WTC11 (cell line): ENCODE data around the gene DPP10.

Experiments
- CTCF ChIP-seq: fragments of 200-600 bp; IDR thresholded peaks from 2 replicates; pipeline ENCODE4 v1.8.0; 2022; ENCODE audit warnings: antibody characterized with exemption
- NR1H2 ChIP-seq: sonication (generic); formaldehyde crosslinking; IDR thresholded peaks from 2 replicates; pipeline ENCODE4 v1.9.0; 2021; ENCODE audit warnings: mild to moderate bottlenecking, moderate library complexity, missing genetic modification reagents
- SP1 ChIP-seq: sonication (generic); formaldehyde crosslinking; conservative IDR thresholded peaks from 2 replicates; pipeline ENCODE4 v1.8.1; 2022; ENCODE audit warnings: missing genetic modification reagents
- ZBTB21 ChIP-seq: sonication (generic); formaldehyde crosslinking; IDR thresholded peaks from 2 replicates; pipeline ENCODE4 v1.8.1; 2023; ENCODE audit warnings: mild to moderate bottlenecking, missing genetic modification reagents, borderline replicate concordance

DNA sequence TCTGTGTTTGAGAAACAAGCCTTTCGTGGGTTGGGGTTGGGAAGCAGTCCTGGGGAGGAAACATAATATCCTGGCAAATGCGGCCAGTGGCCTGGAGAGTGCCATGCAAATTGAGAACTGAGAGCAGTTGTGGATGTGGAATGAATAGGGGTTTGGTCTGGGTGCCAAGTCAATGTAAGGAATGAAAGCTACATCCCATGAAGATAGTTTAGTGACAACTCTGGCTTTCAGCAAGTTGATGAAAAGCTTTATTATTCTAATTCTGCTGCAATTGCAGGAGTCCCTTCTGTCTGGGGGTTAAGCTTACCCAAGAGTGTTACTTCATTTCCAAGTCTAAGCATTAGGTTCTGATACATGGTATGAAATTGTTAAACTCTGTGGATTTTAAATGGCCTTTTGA lies 771.6 kb downstream of the DPP10 start:
- TF ChIP-seq ZBTB21 (CRISPR knock-in tag): no peak
- no peak for TF ChIP-seq NR1H2 (CRISPR knock-in tag)
- TF ChIP-seq CTCF: no peak
- TF ChIP-seq SP1 (CRISPR knock-in tag): no peak
